ENCODE results near the gene GAREM1. TPM values are rescaled to one million over a fixed set of nuclear protein-coding genes. Genes with fewer than 3 reads are reported as not detected.

Gene GAREM1
- total and polyA plus RNA-seq, 4 donors, result 1.5 to 7.5 (median 2.0) TPM

DNA sequence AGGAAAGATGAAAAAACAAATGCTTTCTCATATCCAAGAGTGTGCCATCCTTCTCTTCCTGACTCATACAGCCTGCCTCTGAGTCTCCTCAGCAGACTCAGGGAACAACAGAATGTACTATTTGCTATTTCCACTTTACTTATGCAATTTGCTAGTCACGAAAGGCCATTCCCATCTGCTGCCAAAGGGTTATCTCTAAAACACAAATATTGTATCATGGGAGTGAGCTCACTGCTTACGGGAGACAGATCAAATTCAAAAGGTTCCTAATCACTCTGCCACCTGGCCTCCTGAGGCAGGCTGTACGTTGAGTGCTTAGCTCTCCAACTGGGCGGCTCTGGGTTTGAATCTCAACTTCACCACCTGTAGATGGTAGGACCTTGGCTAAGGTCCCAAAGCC is 92.0 kb downstream of the GAREM1 start:
- WGBS, result 25% methylated on average over 4 of the region's 4 CpGs
- no peaks in the 10 kb centered on the region for H3K27me3 ChIP-seq (ENCODE audit: control insufficient read depth in 4 of 4, insufficient read depth in 4 of 4, low read length in 3 of 4)
- H3K27ac ChIP-seq (ENCODE audit: low read depth in 1 of 2, low read length in 2 of 2), result peak overlapping the region; percentile 90 to 95
- peaks cover 7 to 23% (median 18%) of the 10 kb centered on the region in 4 donors for H3K4me1 ChIP-seq (ENCODE audit: control insufficient read depth in 4 of 4, insufficient read depth in 4 of 4, low read length in 3 of 4)
- peak overlapping the region in 1 of 2 donors; percentile 50 for H3K9ac ChIP-seq (ENCODE audit: low read depth in 1 of 2, low read length in 2 of 2)
- no peak for DNase-seq (ENCODE audit: low spot score)
- no peak overlapping the region for H3K4me3 ChIP-seq (ENCODE audit: low read depth in 1 of 3, low read length in 3 of 3)
- H3K9me3 ChIP-seq (ENCODE audit: control insufficient read depth in 4 of 4, low read length in 3 of 4), result no peaks in the 10 kb centered on the region
- no peaks in the 10 kb centered on the region for H3K36me3 ChIP-seq (ENCODE audit: control insufficient read depth in 4 of 4, insufficient read depth in 3 of 4, low read depth in 1 of 4, low read length in 3 of 4)
- TF ChIP-seq, protein P1, sequence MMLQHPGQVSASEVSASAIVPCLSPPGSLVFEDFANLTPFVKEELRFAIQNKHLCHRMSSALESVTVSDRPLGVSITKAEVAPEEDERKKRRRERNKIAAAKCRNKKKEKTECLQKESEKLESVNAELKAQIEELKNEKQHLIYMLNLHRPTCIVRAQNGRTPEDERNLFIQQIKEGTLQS (IDR thresholded peaks at IDR 0.05), result peak; percentile 88
- TF ChIP-seq NR2F2 (IDR thresholded peaks at IDR 0.05), result peak; percentile 16
- TF ChIP-seq, protein P2, sequence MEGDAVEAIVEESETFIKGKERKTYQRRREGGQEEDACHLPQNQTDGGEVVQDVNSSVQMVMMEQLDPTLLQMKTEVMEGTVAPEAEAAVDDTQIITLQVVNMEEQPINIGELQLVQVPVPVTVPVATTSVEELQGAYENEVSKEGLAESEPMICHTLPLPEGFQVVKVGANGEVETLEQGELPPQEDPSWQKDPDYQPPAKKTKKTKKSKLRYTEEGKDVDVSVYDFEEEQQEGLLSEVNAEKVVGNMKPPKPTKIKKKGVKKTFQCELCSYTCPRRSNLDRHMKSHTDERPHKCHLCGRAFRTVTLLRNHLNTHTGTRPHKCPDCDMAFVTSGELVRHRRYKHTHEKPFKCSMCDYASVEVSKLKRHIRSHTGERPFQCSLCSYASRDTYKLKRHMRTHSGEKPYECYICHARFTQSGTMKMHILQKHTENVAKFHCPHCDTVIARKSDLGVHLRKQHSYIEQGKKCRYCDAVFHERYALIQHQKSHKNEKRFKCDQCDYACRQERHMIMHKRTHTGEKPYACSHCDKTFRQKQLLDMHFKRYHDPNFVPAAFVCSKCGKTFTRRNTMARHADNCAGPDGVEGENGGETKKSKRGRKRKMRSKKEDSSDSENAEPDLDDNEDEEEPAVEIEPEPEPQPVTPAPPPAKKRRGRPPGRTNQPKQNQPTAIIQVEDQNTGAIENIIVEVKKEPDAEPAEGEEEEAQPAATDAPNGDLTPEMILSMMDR (IDR thresholded peaks at IDR 0.05; ENCODE audit: low read depth, low read length, missing input control), result peak; percentile 1
- TF ChIP-seq, protein P3, sequence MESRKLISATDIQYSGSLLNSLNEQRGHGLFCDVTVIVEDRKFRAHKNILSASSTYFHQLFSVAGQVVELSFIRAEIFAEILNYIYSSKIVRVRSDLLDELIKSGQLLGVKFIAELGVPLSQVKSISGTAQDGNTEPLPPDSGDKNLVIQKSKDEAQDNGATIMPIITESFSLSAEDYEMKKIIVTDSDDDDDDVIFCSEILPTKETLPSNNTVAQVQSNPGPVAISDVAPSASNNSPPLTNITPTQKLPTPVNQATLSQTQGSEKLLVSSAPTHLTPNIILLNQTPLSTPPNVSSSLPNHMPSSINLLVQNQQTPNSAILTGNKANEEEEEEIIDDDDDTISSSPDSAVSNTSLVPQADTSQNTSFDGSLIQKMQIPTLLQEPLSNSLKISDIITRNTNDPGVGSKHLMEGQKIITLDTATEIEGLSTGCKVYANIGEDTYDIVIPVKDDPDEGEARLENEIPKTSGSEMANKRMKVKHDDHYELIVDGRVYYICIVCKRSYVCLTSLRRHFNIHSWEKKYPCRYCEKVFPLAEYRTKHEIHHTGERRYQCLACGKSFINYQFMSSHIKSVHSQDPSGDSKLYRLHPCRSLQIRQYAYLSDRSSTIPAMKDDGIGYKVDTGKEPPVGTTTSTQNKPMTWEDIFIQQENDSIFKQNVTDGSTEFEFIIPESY (IDR thresholded peaks at IDR 0.05), result peak; percentile 86
- TF ChIP-seq, protein P4, sequence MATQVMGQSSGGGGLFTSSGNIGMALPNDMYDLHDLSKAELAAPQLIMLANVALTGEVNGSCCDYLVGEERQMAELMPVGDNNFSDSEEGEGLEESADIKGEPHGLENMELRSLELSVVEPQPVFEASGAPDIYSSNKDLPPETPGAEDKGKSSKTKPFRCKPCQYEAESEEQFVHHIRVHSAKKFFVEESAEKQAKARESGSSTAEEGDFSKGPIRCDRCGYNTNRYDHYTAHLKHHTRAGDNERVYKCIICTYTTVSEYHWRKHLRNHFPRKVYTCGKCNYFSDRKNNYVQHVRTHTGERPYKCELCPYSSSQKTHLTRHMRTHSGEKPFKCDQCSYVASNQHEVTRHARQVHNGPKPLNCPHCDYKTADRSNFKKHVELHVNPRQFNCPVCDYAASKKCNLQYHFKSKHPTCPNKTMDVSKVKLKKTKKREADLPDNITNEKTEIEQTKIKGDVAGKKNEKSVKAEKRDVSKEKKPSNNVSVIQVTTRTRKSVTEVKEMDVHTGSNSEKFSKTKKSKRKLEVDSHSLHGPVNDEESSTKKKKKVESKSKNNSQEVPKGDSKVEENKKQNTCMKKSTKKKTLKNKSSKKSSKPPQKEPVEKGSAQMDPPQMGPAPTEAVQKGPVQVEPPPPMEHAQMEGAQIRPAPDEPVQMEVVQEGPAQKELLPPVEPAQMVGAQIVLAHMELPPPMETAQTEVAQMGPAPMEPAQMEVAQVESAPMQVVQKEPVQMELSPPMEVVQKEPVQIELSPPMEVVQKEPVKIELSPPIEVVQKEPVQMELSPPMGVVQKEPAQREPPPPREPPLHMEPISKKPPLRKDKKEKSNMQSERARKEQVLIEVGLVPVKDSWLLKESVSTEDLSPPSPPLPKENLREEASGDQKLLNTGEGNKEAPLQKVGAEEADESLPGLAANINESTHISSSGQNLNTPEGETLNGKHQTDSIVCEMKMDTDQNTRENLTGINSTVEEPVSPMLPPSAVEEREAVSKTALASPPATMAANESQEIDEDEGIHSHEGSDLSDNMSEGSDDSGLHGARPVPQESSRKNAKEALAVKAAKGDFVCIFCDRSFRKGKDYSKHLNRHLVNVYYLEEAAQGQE (IDR thresholded peaks at IDR 0.05), result peak; percentile 86
- TF ChIP-seq JUND (IDR thresholded peaks at IDR 0.05), result peak; percentile 93 to 97
- peak; percentile 85 to 92 for TF ChIP-seq RXRA (IDR thresholded peaks at IDR 0.05)
- peak; percentile 84 for TF ChIP-seq YY1 (IDR thresholded peaks at IDR 0.05)
- peak; percentile 47 for TF ChIP-seq HNF4G (IDR thresholded peaks at IDR 0.05)
- TF ChIP-seq FOXA2 (IDR thresholded peaks at IDR 0.05), result peak; percentile 56
- TF ChIP-seq HNF4A (conservative IDR thresholded peaks at IDR 0.05), result peak; percentile 76 to 85
- peak; percentile 70 for TF ChIP-seq TAF1 (conservative IDR thresholded peaks at IDR 0.05)
- TF ChIP-seq RAD21 (IDR thresholded peaks at IDR 0.05), result peak; percentile 55 to 69
- TF ChIP-seq, protein P5, sequence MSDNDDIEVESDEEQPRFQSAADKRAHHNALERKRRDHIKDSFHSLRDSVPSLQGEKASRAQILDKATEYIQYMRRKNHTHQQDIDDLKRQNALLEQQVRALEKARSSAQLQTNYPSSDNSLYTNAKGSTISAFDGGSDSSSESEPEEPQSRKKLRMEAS (IDR thresholded peaks at IDR 0.05), result peak; percentile 96
- peak; percentile 83 for TF ChIP-seq SP1 (IDR thresholded peaks at IDR 0.05)
- peak; percentile 64 for TF ChIP-seq FOXA1 (IDR thresholded peaks at IDR 0.05)
- TF ChIP-seq GABPA (IDR thresholded peaks at IDR 0.05 in 1 of 2, conservative IDR thresholded peaks at IDR 0.05 in 1 of 2), result peak in 1 of 2 donors; percentile 50
- TF ChIP-seq EGR1 (IDR thresholded peaks at IDR 0.05; ENCODE audit: low read depth in 2 of 2), result peak in 1 of 2 donors; percentile 87
